Measurements from ENCODE around the gene TNFRSF19.

GRCh38 chr13:23609414-23609760, 39.2 kb downstream of the TNFRSF19 start:
- no peak for TF ChIP-seq CTCF (conservative IDR thresholded peaks at IDR 0.05 in 1 of 2, IDR thresholded peaks at IDR 0.05 in 1 of 2; ENCODE audit: extremely low read depth in 1 of 2, insufficient read depth in 1 of 2, low read depth in 1 of 2, low read length in 2 of 2)
- TF ChIP-seq EZH2 (IDR thresholded peaks at IDR 0.05; ENCODE audit: borderline replicate concordance, low read length), result no peak

All from mammary epithelial cell (primary cell).